ENCODE data around the gene BRINP1. TPM values are rescaled to one million over a fixed set of nuclear protein-coding genes. Genes with fewer than 3 reads are reported as not detected.

Gene BRINP1
- 0.15 to 0.31 TPM (median 0.25 TPM) in 5 replicates for total RNA-seq (2022; extraction: Qiagen RNA extraction; ENCODE audit: low read depth)

GRCh38 chr9:119368681-119369581, at the start of gene BRINP1:
BRINP1 (minus strand) TSS chr9:119369435; CDS start chr9:119313355, 56,080 bp downstream.

